HG02938 (cell line): Measurements from ENCODE around the gene UNCX.

Experiments
- ATAC-seq: cut with Tn5 transposase; IDR thresholded peaks from one replicate; pipeline ENCODE4 v1.9.1; 2021; ENCODE audit warnings: mild to moderate bottlenecking, moderate library complexity; ENCODE audit not compliant: unreplicated experiment

The UNCX gene

DNA sequence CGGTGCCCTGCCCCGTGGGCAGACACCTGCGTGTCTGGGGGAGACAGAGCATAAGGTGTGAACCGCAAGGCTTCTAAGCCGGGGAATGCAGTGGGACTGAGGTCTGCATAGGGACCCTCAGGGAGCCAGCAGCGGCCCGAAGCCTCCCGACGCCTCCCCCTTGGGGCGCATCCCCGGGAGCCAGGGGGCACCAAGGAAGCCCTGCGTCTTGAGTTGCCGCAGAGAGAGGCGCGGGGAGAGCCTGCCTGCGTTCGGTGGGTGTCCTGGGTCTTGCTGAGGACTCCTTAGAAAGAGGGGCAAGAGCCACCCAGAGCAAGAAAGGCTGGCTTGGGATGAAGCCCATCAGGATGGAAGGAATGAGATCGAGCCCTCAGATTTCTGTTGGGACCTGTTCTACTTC is 18.2 kb upstream of the UNCX start:
- no peak for ATAC-seq

DNA sequence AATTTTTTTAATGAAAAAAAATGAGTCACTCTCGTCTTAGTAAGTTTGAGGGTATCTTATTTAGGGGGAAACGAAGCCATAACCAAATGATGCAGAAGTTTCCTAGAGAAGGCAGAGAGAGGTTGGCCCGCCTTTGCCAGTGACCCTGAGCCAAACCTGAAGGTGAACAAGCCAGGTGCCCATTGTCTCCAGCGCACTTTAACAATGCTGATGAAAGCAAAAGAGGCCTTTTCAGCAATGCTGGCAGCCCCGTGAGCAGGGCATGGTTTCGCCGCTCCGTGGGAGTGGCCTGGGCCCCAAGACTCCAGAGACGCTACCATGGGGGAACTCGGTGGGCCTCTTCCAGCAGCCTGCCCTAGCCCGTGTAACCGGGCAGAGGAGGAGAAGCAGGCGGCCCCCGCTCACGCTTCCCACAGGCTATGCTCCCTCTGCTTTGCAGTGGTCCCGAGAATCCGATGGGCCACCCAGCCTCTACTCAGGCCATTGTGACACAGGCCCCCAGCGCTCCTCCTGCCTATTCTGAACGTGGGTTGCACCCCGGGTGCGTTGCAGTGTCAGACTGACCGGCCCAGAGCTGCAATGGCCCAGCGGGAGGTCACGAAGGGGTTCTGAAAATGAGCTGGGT is 14.0 kb upstream of the UNCX start:
- no peak for ATAC-seq

DNA sequence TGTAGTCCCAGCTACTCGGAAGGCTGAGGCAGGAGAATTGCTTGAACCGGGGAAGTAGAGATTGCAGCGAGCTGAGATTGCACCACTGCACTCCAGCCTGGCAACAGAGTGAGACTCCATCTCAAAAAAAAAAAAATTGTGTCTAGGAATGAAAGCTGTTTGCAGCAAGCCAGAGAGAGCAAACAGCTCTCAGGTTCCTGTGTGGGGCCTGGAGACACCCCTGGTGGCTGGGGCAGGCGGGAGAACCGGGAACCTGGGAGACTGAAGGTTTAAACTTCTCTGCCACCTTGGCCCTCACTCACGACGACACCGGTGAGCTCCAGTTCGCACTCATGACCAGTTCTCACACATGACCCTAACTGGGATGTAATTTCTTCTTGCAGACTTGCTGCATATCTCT is 13.2 kb upstream of the UNCX start:
- ATAC-seq = no peak

DNA sequence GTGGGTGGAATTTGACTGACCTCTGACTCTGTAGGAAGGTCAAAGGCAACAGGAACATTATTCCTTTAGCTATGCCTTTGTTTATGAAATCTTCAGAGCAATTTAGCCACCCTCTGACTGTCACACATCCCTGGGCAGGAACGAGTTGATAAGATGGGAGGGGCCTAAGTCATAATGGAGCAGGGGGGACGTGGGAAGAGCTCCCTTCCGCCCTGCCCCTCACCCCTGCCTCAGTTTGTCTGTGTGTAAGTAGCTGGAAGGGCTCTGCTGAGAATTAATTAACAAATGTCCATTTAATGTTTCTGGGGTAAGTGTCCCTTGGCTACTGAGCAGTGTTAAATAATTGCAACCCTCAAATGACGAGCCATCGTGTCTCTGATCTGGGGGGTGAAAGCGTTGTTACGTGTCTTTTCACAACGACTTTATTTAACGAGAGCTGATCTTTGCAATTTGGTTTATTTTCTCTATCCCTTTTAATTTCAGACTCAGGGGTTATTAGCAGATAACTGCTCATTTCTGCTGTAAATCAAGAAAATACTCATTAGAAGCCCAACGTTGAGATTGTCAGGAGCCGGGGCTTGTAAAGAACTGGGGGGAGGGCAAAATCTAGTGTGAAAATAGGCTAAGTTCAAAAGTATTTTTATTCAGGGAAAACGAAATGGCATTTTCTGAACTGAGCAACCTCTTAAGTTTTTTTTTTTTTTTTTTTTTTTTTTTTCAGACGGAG is 12.5 kb upstream of the UNCX start:
- ATAC-seq = no peak

DNA sequence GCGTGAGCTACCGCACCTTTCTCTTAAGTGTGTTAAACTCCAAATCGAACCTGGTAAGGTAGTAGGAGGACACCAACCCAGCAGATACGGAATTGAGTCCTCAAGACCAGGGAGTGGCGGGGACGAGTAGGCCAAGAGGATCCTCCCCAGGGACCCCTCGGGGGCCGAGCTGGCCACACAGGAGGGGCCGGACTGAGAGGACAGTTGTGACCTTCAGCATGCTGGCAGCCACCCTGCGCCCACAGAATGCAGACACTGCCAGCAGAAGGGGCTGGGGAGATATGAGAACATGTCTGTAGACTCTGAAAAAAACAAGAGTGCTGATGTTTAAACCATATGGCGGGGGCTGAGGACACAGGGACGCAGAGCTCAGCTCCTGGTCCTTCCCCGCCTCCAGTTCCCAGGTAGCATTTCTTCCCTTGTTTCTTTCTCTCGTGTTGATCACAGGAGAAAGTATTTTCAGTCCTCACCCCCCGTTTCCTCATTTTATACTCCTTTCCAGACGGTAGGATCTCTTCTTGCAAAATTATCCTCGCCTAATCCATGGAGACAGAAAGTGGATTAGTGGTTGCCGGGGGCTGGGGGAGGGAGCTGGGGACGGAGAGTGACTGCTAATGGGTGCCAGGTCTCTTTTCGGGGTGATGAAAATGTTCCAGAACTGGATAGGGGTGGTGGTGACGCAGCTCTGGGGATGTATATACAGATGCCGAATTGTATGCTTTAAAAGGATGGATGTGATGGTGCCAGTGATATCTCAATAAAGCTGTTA is 11.5 kb upstream of the UNCX start:
- no peak for ATAC-seq

DNA sequence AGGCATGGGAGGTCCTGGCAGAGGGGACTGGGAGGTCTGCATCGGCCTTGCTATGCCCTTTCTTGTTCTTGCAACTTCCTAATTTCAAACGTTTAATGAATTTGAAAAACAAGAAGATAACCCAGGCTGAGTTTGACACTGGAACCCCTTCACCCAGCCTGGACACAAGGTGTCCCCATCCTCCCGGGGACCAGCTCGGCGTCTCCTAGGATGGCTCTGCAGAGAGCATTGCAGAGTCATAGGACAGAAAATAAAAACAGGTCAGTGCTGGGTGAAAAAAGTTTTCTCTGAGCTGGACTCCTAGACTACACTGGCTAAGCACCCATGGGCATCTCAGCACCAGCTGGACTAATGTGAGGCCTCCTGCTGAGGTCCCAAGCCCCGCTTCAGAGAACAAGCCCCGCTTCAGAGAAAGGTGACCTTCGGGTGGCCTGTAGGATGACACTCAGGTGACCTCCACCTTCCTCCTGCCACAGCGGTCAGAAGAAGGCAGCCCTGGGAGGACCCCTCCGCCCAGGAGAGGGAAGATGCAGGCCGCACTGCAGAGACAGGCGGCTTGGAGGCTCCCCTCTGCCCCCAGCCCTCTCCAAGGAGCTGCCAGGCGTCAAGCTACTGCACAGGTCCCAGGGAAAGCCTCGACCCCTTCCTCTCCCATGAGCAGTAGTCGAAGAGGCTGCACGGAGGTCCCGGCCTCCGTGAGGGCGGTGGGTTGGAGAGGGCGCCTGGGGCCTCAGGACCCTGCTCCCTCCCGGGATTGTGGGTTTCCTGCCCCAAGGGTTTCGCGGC is 9.3 kb upstream of the UNCX start:
- ATAC-seq = no peak

DNA sequence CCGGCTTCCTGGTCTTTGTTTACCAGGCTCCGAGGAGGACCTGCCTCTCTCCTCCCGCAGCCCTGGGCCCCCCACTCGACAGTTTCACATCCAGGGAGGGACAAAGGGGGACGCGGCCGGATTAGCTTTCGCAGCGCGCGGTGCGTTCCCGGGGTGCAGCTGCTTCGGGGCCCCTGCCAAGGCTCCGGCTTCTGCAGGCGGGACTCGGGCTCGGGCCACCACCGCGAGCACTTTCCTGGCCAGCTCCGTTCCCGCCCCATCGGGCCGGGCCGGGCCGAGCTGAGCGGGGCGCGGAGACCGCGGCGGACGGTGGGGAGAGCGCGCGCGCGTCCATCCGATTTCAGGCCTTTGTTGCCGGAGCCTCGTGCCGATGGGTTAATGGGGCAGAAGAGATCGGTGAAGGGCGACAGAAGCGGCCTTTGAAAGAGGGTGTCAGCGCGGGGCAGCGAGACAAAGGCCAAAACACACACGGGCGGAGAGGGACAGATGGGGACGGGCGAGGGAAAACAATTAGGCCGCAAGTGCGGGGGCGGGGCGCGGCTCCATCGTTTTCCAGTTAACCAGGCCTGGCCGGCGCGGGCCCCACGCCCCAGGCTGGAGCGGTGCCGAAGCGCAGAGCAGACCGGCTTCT is 8.5 kb upstream of the UNCX start:
- no peak for ATAC-seq

DNA sequence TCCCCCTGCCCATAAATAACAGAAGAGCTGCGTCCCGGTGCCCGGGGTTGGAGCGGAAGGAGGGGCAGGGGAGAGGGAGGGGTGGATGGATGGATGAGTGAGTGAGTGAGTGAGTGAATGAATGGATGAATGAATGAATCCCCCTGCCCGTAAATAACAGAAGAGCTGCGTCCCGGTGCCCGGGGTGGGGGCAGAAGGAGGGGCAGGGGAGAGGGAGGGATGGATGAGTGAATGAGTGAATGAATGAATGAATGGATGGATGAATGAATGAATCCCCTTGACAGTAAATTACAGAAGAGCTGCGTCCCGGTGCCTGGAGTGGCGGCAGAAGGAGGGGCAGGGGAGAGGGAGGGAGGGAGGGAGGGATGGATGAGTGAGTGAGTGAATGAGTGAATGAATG is 7.6 kb upstream of the UNCX start:
- no peak for ATAC-seq

DNA sequence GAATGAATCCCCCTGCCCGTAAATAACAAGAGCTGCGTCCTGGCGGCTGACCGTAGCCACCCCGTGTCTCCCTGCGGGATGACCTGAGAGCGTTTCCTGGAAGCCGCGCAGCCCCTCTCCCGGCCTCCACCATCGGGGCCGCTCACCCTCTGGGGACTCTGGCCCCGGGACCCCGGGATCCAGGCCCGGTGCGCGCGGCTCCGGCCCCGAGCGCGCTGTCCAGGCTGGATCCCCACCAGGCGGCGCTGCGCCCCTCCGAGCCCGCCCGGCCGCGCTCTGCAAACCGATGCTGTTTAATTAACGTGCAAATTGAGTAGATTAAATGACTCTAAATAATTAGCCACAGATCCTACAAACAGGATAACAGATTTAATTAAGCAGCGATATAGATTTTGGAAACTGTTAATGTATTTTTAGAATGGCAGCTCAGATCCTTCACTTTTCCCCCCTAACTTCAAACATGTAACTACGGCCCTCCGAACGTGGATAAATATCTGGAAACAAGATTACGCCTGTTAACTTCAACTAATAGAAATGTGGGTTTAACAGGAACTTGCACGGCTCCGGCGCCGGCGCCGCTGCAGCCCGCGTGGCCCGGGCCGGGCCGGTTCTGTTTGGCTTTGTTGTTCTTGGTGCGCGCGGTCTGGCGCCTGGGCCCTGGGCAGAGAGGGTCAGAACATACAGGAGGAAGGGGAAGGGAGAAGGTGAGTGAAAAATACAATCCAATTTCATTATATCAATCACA is 7.1 kb upstream of the UNCX start:
- no peak for ATAC-seq

DNA sequence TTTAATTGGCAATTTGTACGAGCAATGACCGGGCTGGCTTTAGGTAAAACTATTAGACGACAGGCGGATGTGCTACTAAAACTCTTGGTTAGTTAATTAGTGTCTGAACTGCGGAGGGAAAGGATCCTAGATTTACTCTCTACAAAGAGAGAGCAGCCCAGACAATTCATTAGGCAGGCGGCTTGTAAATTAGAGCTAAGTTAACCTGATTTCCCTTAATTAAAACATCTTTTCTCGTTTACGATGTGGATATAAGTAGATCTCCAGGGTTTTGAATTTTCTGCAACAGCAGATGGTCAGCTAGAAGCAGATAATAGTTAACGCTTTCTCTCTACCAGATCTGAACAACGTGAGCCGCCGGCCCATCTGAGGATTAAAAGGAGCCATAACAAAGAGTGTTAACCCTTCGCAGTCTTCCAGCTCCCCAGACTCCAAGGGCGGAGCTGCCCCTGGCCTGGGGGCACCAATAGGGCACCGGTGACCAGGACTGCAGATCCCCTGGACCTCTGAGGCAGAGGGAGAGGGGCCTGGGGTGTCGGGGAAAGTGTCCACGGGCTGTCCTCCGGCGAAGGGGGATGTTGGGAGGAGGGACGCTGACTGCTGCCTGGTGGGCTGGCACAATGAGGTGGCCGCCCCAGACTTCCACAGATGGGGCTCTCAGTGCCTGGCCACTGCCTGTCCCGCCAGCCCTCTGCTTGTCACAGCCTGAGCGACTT is 6.3 kb upstream of the UNCX start:
- no peak for ATAC-seq

DNA sequence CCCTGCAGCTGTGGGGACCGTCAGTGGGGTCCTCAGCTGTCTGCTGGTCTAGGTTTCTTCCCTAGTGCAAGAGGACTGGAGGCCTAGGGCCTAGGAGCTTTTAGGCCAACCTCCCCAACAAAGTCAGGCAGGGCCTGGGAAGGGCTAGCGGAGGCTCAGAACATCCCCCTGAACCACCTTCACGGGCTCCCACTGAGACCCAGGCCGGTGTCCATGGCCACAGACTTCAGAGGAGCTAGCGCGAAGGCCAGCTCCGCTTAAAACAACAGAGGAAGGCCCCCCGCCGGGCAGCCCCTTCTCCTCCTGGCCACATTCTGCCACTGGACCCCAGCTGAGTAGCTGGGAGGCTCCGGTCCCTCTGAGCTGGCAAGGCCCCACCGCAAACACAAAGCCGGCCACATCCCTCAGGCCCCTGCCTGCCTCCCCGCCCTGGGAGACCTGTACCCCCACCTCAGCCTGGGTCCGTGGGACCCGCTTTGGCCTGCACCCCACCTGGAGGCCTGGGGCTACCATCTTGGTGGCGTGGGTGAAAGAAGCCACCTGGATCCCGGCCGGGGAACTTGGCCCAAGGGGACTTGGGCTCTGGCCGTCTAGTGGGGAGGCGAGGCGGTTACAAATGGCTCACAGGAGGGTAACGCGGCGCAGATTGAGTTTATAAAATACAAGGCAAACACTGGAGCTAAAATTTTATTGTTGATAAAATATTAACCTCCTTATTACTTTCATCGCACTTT is 5.4 kb upstream of the UNCX start:
- ATAC-seq = no peak

DNA sequence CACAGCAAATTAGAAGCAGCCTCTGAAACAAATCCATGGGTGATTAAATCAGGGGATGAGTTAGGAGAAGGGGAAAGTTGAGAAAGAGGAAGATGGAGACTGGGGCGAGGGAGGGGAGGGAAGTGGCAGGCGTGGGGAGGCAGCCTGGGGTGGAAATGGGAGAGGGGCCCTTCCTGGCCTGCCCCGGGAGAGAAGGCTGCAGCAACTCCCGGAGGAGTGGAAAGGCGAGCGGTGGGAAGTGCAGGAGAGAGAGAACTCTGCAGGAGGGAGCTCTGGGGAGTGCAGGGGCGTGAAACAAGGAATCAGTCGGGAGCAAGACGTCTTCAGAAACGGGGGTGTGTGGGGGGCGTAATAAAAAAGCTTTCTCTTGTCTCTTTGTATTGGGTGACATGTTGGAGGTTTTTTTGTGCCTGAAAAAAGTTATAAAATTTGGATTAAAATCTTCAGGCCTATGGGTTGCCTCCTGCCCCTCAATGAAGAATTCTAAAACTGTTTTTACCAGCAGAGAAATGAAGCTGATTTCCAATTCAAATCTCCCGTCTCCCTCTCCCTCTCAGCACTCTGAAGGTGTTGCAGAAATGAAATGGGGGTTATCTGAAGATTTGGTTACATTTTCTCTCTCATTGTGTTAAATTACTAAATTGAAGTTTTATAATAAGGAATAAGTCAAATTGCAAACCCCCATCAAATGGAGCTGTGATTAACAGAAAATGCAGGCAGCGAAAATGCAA is 4.7 kb upstream of the UNCX start:
- ATAC-seq = no peak

DNA sequence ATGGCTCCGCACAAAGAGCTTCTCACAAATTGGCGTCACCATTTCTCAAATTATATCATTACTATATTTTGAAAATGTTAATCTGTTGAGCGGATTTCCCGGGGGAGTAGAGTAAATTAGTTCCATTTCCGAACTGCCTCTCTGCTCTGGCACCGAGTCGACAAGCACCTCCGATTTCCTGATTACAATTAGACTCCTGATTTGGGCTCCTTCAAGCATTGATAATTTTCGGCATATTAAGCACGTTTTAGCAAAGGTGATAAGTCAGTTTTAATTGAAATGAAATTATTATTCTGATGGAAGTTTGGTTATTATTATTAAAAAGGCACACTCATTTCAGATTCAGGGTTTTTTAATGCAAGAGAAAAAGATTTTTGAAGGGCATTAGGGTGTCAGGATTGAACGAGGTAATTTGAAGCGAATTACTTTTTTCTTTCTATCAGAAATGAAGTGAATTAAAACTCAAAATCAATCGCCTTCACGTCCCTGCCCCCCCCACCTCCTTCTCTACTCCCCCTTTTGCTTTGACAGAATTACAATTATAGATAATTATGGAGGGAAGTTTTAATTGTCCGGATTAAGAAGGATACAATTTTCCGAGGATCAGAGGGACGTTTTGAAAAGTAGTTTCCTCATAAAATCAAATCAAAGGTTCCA is 4.0 kb upstream of the UNCX start:
- no peak for ATAC-seq

DNA sequence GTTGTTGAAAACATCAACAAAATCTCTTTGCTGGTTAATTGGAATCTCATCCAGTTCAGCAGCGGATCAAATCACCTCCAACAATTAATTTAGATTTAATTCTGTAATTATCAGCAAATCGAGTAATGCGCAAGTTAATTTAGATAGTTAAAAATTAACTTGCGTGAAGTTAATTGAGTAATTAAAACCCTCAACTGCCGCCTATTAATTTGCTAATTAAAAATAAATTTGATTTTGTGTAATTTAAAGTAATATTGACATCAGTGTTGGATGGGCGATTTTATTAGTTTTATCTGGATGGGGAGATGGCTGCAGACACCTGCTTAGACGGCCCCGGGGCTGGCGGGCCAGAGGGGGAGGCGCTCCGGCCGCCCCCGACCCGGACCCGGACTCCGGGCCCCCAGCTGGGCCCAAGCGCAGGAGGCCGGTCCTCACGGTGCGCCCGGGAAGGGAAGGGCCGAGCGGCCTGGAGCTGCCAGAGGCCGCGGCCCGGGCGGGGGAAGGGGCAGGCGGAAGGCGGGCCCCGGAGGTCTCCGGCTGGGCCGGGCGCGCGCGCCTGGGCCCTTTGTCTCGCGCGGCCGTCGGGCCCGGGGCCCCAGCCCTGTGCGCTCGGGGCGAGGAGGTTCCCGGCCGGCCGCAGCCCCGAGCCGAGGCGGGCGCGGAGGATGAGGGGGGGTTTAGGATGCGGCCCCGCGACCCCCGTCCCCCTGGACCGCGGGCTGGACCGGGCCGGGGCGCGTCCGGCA is 3.3 kb upstream of the UNCX start:
- no peak for ATAC-seq

DNA sequence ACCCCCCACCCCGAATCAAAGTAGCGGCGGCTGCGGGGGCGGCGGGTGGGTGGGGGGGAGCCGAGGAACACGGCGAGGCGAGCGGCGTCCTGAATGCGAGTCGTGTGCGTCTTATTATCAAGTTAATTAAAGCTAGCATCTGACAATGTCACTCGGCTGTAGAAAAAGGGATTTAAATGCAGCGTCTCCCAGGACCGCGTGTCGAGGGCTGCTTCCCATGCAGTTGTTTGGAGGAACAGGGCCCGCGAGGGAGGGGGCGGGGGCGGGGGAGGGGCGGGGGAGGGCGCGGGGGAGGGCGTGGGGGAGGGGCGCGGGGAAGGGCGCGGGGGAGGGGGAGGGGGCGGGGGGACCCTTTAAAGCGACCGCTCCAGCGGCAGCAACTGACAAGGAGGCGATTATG is 2.7 kb upstream of the UNCX start:
- ATAC-seq = no peak

DNA sequence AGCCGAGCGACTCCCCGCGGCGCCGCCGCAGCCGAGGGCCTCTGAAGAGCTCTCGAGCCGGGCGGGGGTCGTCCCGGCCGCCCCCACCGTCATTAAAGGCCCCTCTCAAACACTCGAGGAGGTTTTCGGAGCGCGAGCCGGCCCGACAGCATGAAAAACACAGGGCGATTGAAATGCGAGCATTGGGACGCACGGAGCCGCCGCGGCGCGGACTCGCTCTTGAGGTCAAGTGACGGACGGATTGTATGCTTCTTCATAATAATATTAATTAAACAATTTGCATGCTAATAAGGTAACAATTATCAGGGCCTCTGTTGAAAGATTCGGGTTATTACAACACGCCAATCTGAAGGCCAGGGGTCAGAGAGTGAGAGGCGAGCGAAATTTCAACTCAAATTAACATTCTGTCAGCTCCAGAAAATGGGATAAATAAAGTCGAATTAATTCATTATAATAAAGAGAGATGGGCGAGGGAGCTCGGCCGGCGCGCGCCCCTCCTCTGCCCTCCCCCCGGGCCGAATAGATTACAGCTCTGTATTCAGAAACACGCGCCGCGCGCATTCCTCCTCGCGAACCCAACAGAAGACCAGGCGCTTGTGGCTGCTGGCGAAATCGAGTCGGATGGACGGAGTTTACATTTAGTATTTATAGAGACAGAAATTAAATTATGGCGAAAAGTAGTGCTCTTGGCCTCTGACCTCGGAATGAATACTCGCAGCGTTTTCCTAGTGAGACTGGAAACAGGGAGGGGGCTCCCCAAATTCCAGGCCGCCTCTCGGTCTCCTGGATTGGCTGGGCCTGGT is 2.1 kb upstream of the UNCX start:
- no peak for ATAC-seq
